Hepatocyte (in vitro differentiated cells): Measurements from ENCODE around the gene TEX22. TPM values are rescaled to one million over a fixed set of nuclear protein-coding genes. Genes with fewer than 3 reads are reported as not detected.

Source experiments
- polyA plus RNA-seq: library from polyadenylated mRNA; unstranded; fragments of >200 nt; fragmentation: Nextera tagmentation; extraction: Ambion mirVana; gene quantifications from 2 replicates; pipeline ENCODE4 v1.2.1, GENCODE V29; 2016
- total RNA-seq: library from RNA; depleted of rRNA; stranded (reverse); fragments of >200 nt; gene quantifications from 2 replicates; pipeline ENCODE4 v1.2.3, GENCODE V29; 2014

Gene TEX22
- total and polyA plus RNA-seq, 2 experiments from 2014 or later = 0.76 TPM; not detected in 1

Other genes with a start within 250 kb of the TEX22 start
- gene JAG2, start 229.8 kb upstream of the TEX22 start, total RNA-seq = 2.0 and 6.1 TPM in 2 replicates
- 4.1 and 4.8 TPM in 2 replicates for gene JAG2, start 229.8 kb upstream of the TEX22 start, polyA plus RNA-seq
- gene NUDT14, start 217.2 kb upstream of the TEX22 start, total RNA-seq = 47.4 and 47.7 TPM in 2 replicates
- gene NUDT14, start 217.2 kb upstream of the TEX22 start, polyA plus RNA-seq = 98.1 and 106 TPM in 2 replicates
- gene BTBD6, start 150.0 kb upstream of the TEX22 start, total RNA-seq = 39.6 and 42.2 TPM in 2 replicates
- gene BTBD6, start 150.0 kb upstream of the TEX22 start, polyA plus RNA-seq = 41.0 and 47.5 TPM in 2 replicates
- gene BRF1, start 97.5 kb upstream of the TEX22 start, total RNA-seq = 21.1 and 35.9 TPM in 2 replicates
- gene BRF1, start 97.5 kb upstream of the TEX22 start, polyA plus RNA-seq = 23.6 and 27.3 TPM in 2 replicates
- 31.9 and 41.1 TPM in 2 replicates for gene PACS2, start 83.8 kb upstream of the TEX22 start, total RNA-seq
- gene PACS2, start 83.8 kb upstream of the TEX22 start, polyA plus RNA-seq = 53.1 and 54.5 TPM in 2 replicates
- 33.3 and 48.1 TPM in 2 replicates for gene MTA1, start 21.3 kb downstream of the TEX22 start, total RNA-seq
- gene MTA1, start 21.3 kb downstream of the TEX22 start, polyA plus RNA-seq = 52.7 and 72.4 TPM in 2 replicates
- gene CRIP2, start 76.3 kb downstream of the TEX22 start, total RNA-seq = 8.3 and 11.3 TPM in 2 replicates
- 29.1 and 45.6 TPM in 2 replicates for gene CRIP2, start 76.3 kb downstream of the TEX22 start, polyA plus RNA-seq
- gene CRIP1, start 88.3 kb downstream of the TEX22 start, total RNA-seq = 1.8 and 5.8 TPM in 2 replicates
- 14.7 and 19.6 TPM in 2 replicates for gene CRIP1, start 88.3 kb downstream of the TEX22 start, polyA plus RNA-seq
- gene TEDC1, start 92.7 kb downstream of the TEX22 start, total RNA-seq = 3.5 and 3.9 TPM in 2 replicates
- 4.9 and 5.1 TPM in 2 replicates for gene TEDC1, start 92.7 kb downstream of the TEX22 start, polyA plus RNA-seq
- gene TMEM121, start 128.0 kb downstream of the TEX22 start, total RNA-seq = 2.3 and 3.0 TPM in 2 replicates
- 3.0 and 5.8 TPM in 2 replicates for gene TMEM121, start 128.0 kb downstream of the TEX22 start, polyA plus RNA-seq